ENCODE results near the gene SLC7A5.
"Not testable (repeated sequence)": the region's sequence is repeated elsewhere in the genome, so short reads cannot be mapped to it uniquely, and the experiment has no call there.

The SLC7A5 gene

GRCh38 chr16:87860553-87861299, 8.6 kb downstream of the SLC7A5 start:
- DNase-seq, result no peak

- DNase-seq, result not testable (repeated sequence)
These were observed 10.9 kb downstream of the SLC7A5 start for GRCh38 chr16:87858151-87858993.

- no peak for DNase-seq
These were observed 12.5 kb downstream of the SLC7A5 start for GRCh38 chr16:87856791-87857228.

- no peak for DNase-seq
These were observed 13.2 kb downstream of the SLC7A5 start for GRCh38 chr16:87855852-87856715.

- DNase-seq, result no peak
These were observed 14.2 kb downstream of the SLC7A5 start for GRCh38 chr16:87854907-87855683.

- DNase-seq, result no peak
These were observed 15.0 kb downstream of the SLC7A5 start for GRCh38 chr16:87854053-87854906.

GRCh38 chr16:87853411-87854052, 15.8 kb downstream of the SLC7A5 start:
- DNase-seq, result peak; percentile 92

- no peak for DNase-seq
These were observed 17.7 kb downstream of the SLC7A5 start for GRCh38 chr16:87851601-87852000.

GRCh38 chr16:87851141-87851587, 18.1 kb downstream of the SLC7A5 start:
- no peak for DNase-seq

- DNase-seq, result peak; percentile 87
These were observed 19.0 kb downstream of the SLC7A5 start for GRCh38 chr16:87850009-87851006.

- DNase-seq, result no peak
These were observed 19.8 kb downstream of the SLC7A5 start for GRCh38 chr16:87849419-87850008.

- DNase-seq, result no peak
These were observed 20.5 kb downstream of the SLC7A5 start for GRCh38 chr16:87848676-87849345.

GRCh38 chr16:87847785-87848675, 21.3 kb downstream of the SLC7A5 start:
- DNase-seq, result no peak

GRCh38 chr16:87847467-87847784, 21.9 kb downstream of the SLC7A5 start:
- no peak for DNase-seq

GRCh38 chr16:87846705-87847466, 22.4 kb downstream of the SLC7A5 start:
- DNase-seq, result no peak

GRCh38 chr16:87845807-87846619, 23.3 kb downstream of the SLC7A5 start:
- no peak for DNase-seq

All from activated CD8-positive, alpha-beta memory T cell treated with anti-CD3 and anti-CD28 coated beads for 24 hours (primary cell).